PC-9 (cell line): ENCODE data around the gene AASS.

Experiments
- EZH2 ChIP-seq: fragments of 200-600 bp; sonication (generic); IDR thresholded peaks from 2 replicates; pipeline ENCODE4 v1.8.0; 2017; ENCODE audit warnings: antibody characterized with exemption, low read depth
- TF ChIP-seq, protein P1 (sequence below): fragments of 200-600 bp; sonication (generic); conservative IDR thresholded peaks from 2 replicates; pipeline ENCODE4 v1.6.1; 2017; ENCODE audit warnings: mixed run types, antibody characterized with exemption, mild to moderate bottlenecking, moderate library complexity

DNA sequence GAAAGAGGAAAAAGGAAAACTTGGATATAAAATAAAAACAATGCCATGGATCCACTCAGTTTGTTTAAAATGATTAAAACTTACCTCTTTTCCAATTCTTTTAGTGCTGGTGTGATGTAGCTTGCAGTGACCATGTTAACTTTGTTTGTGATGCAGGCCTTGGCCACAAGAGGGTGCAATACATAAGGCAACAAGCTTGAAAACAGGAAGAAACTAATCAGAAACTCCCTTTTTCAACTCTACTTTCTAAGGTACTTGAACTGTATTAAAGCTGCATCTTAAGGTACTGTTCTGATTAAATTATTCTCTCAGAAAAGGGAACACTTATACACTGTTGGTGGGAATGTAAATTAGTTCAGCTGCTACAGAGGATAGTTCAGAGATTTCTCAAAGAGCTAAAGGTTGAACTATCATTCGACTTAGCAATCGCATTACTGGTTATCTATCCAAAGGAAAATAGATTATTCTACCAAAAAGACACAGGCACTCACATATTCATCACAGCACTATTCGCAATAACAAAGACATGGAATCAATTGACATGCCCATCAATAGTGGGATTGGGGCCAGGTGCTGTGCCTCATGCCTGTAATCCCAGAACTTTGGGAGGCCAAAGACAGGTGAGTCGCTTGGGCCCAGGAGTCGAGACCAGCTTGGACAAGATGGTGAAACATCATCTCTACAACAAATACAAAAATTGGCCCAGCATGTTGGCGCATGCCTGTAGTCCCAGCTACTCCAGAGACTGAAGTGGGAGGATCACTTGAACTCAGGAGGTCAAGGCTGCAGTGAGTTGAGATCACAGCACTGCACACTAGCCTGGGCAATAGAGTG lies 50.9 kb downstream of the AASS start:
- TF ChIP-seq EZH2: no peak
- TF ChIP-seq, protein P1, sequence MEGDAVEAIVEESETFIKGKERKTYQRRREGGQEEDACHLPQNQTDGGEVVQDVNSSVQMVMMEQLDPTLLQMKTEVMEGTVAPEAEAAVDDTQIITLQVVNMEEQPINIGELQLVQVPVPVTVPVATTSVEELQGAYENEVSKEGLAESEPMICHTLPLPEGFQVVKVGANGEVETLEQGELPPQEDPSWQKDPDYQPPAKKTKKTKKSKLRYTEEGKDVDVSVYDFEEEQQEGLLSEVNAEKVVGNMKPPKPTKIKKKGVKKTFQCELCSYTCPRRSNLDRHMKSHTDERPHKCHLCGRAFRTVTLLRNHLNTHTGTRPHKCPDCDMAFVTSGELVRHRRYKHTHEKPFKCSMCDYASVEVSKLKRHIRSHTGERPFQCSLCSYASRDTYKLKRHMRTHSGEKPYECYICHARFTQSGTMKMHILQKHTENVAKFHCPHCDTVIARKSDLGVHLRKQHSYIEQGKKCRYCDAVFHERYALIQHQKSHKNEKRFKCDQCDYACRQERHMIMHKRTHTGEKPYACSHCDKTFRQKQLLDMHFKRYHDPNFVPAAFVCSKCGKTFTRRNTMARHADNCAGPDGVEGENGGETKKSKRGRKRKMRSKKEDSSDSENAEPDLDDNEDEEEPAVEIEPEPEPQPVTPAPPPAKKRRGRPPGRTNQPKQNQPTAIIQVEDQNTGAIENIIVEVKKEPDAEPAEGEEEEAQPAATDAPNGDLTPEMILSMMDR: peak; percentile 83
